ENCODE results near the gene DNAJC16. TPM values are rescaled to one million over a fixed set of nuclear protein-coding genes. Genes with fewer than 3 reads are reported as not detected.

The DNAJC16 gene
- total RNA-seq, 1 donor from 2014 or later, result 23.6 TPM

DNA sequence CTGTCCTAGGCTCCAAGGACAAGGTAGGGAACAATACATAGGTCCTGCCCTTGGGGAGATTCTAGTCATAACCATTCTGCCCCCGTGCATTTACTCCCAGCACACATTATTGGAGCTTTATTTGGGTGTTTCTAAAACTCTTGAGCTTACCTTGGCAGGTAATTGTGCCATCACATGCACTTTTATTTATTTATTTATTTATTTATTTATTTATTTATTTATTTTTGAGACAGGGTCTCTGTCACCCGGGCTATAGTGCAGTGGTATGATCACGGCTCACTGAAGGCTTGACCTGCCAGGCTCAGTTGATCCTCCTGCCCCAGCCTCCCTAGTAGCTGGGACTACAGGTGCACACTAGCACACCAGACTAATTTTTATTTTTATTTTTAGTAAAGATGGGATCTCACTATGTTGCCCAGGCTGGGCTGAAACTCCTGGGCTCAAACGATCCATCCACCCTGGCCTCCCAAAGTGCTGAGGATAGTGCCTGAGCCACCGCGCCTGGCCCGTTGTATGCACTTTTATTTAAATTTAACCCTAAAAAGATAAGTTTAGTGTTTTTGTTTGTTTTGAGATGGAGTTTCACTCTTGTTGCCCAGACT, 49.0 kb downstream of the DNAJC16 start:
- TF ChIP-seq, protein P1, sequence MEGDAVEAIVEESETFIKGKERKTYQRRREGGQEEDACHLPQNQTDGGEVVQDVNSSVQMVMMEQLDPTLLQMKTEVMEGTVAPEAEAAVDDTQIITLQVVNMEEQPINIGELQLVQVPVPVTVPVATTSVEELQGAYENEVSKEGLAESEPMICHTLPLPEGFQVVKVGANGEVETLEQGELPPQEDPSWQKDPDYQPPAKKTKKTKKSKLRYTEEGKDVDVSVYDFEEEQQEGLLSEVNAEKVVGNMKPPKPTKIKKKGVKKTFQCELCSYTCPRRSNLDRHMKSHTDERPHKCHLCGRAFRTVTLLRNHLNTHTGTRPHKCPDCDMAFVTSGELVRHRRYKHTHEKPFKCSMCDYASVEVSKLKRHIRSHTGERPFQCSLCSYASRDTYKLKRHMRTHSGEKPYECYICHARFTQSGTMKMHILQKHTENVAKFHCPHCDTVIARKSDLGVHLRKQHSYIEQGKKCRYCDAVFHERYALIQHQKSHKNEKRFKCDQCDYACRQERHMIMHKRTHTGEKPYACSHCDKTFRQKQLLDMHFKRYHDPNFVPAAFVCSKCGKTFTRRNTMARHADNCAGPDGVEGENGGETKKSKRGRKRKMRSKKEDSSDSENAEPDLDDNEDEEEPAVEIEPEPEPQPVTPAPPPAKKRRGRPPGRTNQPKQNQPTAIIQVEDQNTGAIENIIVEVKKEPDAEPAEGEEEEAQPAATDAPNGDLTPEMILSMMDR (conservative IDR thresholded peaks at IDR 0.05), result no peak
- Mint-ChIP-seq H3K27me3 (ENCODE audit: low read depth) (no peaks in the 10 kb centered on the region), H3K4me1 (peaks cover 8% of the 10 kb centered on the region), H3K36me3 (ENCODE audit: low read depth) (peaks cover 3% of the 10 kb centered on the region), H3K9me3 (no peaks in the 10 kb centered on the region), H3K27ac (ENCODE audit: unreplicated experiment) (no peak overlapping the region), H3K4me3 (no peak overlapping the region)
- DNase-seq (ENCODE audit: low read depth, low spot score), result no peak

DNA sequence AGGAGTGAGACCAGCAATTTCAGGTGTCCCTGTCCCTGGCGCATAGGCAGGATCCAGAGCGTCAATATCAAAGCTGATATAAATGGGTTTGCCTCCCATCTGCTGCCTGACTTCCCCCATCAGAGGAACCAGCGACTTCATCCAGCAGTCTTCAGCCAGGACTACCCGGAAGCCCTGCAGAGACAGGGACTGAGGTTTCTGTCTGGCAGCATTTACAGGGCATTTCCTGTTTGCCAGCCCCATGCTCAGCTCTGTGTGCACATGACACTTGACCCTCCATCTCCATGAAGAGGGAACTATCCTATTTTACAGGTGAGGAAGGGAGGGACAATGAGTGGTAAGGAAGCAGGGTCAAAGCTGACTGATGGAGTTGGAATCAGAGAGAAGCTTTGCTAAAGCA, 51.0 kb downstream of the DNAJC16 start:
- Mint-ChIP-seq H3K36me3 (ENCODE audit: low read depth) (peaks cover 3% of the 10 kb centered on the region), H3K4me1 (peaks cover 8% of the 10 kb centered on the region), H3K27ac (ENCODE audit: unreplicated experiment) (no peak overlapping the region), H3K9me3 (no peaks in the 10 kb centered on the region), H3K4me3 (no peak overlapping the region), H3K27me3 (ENCODE audit: low read depth) (no peaks in the 10 kb centered on the region)
- TF ChIP-seq, protein P1 (conservative IDR thresholded peaks at IDR 0.05), result no peak
- DNase-seq (ENCODE audit: low read depth, low spot score), result no peak

DNA sequence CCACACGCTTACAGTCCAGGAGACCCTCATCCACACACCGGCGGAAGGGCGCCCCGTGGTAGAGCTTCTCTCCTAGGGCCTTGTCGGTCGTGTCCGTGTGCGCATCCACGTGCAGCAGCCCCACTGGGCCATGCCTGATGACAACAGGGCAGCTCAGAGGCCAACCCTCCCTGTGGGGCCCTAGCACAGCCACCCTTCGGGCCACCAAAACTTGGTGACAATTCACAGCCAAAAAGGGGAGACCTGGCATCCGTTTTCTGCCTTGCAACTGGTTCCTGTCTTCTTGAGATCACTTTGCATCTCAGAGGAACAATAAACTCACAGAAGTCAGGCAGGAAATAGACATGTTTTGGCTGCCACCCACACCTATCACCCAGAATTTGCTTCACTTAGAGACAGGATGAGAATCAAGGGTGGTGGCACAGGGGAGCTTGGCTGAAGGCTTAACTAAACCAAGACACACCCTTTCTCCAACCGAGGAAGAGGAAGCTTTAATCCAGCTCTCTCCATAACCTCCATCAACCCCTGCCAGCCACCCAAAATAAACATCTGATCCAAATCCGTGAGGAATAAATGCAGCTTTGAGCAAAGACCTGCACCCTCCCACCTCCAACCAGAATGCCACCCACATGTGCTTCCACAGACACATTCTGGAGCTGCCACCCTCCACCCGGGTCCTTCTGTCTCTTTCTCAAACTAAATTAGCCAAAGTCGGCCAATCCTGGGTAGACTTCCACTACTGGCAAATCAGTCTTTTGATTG, 52.5 kb downstream of the DNAJC16 start:
- Mint-ChIP-seq H3K27ac (ENCODE audit: unreplicated experiment) (no peak overlapping the region), H3K4me1 (peaks cover 8% of the 10 kb centered on the region), H3K4me3 (no peak overlapping the region), H3K36me3 (ENCODE audit: low read depth) (peaks cover 3% of the 10 kb centered on the region), H3K9me3 (no peaks in the 10 kb centered on the region), H3K27me3 (ENCODE audit: low read depth) (no peaks in the 10 kb centered on the region)
- DNase-seq (ENCODE audit: low read depth, low spot score), result no peak
- TF ChIP-seq, protein P1 (conservative IDR thresholded peaks at IDR 0.05), result no peak

DNA sequence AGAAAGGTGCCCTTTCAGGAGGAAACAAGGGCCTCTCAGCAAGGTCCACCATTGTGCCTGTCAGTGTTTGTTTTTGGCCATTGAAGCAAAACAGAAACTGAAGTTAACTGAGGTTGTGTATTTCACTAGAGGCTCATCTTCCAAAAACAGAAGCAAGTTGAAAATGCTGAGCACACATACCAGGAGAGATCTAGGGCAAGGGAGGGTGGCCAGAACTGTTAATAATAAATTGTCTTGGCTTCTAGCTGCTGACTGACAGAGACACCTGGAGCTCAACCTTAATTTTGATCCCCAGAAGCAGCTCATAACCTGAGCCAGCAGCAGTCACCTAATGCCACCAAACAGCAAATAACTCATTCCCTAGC, 53.0 kb downstream of the DNAJC16 start:
- TF ChIP-seq, protein P1 (conservative IDR thresholded peaks at IDR 0.05), result no peak
- Mint-ChIP-seq H3K27me3 (ENCODE audit: low read depth) (no peaks in the 10 kb centered on the region), H3K27ac (ENCODE audit: unreplicated experiment) (no peak overlapping the region), H3K4me1 (peaks cover 8% of the 10 kb centered on the region), H3K9me3 (no peaks in the 10 kb centered on the region), H3K4me3 (no peak overlapping the region), H3K36me3 (ENCODE audit: low read depth) (peaks cover 3% of the 10 kb centered on the region)
- no peak for DNase-seq (ENCODE audit: low read depth, low spot score)

DNA sequence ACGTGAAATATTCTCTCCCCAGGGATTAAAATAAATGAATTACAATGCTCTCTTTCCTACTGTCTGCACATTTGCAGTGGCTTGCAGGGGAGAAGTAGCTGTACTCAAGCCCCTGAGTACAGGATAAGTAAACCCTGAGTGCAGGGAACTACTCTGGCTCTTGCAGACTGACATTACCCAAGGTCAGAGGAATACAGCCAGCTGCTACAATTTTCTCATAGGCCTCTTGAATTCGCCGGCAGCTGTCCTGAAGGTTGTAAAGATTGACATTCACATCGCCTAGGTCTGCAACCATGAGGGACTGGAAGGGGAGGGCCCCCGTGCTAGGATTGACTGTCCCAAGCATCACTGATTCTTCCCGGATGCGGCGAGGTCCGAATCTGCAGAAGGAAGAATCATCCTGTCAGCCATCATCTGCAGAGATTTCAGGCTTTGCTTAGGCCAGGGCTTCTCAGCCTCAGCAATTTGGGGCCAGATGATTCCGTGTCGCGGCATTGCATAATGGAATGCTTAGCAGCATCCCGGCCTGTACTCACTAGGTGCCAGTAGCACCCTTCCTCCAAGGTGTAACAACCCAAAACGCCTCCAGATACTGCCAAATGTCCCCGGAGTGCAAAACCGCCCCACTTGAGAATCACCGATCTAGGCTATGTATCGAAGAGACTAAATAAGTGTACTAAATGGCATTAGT, 56.5 kb downstream of the DNAJC16 start:
- H3K27ac Mint-ChIP-seq (ENCODE audit: unreplicated experiment), result no peak overlapping the region
- H3K27me3 Mint-ChIP-seq (ENCODE audit: low read depth), result peaks cover 7% of the 10 kb centered on the region
- H3K36me3 Mint-ChIP-seq (ENCODE audit: low read depth), result no peaks in the 10 kb centered on the region
- H3K4me3 Mint-ChIP-seq, result no peak overlapping the region
- DNase-seq (ENCODE audit: low read depth, low spot score), result no peak
- peaks cover 2% of the 10 kb centered on the region for H3K9me3 Mint-ChIP-seq
- TF ChIP-seq, protein P1 (conservative IDR thresholded peaks at IDR 0.05), result no peak
- H3K4me1 Mint-ChIP-seq, result peaks cover 12% of the 10 kb centered on the region

All from neural crest cell (in vitro differentiated cells).